Mammary epithelial cell (primary cell): ENCODE measurements around the gene CFAP61.

Source experiments
- EZH2 ChIP-seq: IDR thresholded peaks from 2 replicates; pipeline ENCODE4 v1.6.1; 2012; ENCODE audit warnings: low read length, inconsistent platforms, borderline replicate concordance
- TF ChIP-seq, protein P1 (sequence below), 2 donors: IDR thresholded peaks in 1 of 2; conservative IDR thresholded peaks in 1 of 2; 2 replicates each; pipeline ENCODE4 v1.5.1; 2011 to 2012; ENCODE audit warnings: inconsistent platforms in 2 of 2, low read length in 2 of 2, mild to moderate bottlenecking in 2 of 2, control low read depth in 1 of 2, low read depth in 1 of 2; ENCODE audit not compliant: insufficient read depth in 1 of 2; ENCODE audit errors: extremely low read depth in 1 of 2

DNA sequence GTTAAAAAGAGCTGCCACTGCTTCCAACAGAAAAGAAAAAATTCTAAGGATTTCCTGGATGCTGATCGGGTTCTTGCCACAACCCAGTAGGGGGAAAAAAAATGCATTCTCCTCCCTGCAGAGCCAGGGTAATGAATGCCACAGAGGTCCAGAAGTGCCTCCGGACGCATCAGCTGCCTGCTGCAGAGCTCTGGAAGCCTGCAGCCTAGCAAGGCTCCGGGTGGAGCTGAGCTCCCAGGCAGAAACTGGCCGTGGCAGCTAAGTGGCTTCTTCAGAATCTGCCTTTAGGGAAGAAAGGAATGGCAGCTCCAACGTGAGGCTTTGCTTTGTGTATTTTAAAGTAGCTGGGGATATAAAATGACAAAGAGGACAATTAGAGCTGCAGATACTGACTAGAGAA is 155.0 kb downstream of the CFAP61 start:
- TF ChIP-seq, protein P1, sequence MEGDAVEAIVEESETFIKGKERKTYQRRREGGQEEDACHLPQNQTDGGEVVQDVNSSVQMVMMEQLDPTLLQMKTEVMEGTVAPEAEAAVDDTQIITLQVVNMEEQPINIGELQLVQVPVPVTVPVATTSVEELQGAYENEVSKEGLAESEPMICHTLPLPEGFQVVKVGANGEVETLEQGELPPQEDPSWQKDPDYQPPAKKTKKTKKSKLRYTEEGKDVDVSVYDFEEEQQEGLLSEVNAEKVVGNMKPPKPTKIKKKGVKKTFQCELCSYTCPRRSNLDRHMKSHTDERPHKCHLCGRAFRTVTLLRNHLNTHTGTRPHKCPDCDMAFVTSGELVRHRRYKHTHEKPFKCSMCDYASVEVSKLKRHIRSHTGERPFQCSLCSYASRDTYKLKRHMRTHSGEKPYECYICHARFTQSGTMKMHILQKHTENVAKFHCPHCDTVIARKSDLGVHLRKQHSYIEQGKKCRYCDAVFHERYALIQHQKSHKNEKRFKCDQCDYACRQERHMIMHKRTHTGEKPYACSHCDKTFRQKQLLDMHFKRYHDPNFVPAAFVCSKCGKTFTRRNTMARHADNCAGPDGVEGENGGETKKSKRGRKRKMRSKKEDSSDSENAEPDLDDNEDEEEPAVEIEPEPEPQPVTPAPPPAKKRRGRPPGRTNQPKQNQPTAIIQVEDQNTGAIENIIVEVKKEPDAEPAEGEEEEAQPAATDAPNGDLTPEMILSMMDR (conservative IDR thresholded peaks at IDR 0.05 in 1 of 2, IDR thresholded peaks at IDR 0.05 in 1 of 2; ENCODE audit: extremely low read depth in 1 of 2, insufficient read depth in 1 of 2, low read depth in 1 of 2, low read length in 2 of 2), result no peak
- no peak for TF ChIP-seq EZH2
